ENCODE measurements around the gene KCNK6. TPM values are rescaled to one million over a fixed set of nuclear protein-coding genes. Genes with fewer than 3 reads are reported as not detected.

Gene KCNK6
- total RNA-seq, 4 donors from 2014 or later = 2.3 to 13.0 (median 4.2) TPM

GRCh38 chr19:38307597-38307996 is 12.0 kb upstream of the KCNK6 start:
- 84% methylated on average over 8 of the region's 8 CpGs for WGBS
- H3K27ac ChIP-seq (replicated peaks in 1 of 4) = no peak overlapping the region
- intact Hi-C loops (cut with DNase I) = no loop called here

DNA sequence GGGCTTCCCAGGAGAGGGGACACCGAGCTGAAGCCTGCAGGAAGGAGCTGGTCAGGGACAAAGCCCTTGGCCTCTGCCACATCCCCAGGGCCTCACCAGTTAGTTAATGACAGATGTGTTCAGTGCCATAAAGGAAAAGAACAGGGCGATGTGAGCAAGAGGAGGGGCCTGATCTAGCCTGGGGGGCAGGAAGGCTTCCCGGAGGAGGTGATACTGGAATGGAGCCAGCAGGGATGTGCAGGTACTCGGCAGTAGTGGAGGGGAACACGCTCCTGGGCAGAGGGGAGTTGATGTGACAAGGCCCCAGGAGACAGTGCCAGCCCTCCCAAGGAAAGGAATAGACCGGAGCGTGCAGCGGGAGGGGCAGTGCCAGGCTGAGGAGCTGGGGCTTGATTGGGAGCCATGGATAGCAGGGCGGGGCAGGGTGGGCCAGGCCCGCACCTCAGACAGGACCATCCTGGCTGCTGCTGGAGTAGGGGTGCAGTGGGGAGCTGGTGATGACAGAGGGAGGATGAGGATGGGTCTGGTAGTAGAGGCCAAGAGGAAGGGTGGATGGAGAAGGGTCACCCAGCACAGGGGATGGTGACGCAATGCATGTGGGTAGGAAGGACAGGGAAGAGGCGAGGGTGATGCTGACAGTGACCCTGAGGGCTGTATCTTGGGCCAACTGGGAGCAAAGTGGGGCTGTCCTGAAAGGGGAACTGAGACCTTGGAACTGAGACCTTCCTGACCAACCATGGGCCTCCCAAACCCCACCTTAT is 11.5 kb upstream of the KCNK6 start:
- WGBS = 94% methylated on average over 12 of the region's 12 CpGs
- no peaks in the 10 kb centered on the region for H3K9me3 ChIP-seq
- TF ChIP-seq EP300 (IDR thresholded peaks at IDR 0.05) (no peak), POLR2A (IDR thresholded peaks at IDR 0.05; ENCODE audit: low read depth) (no peak), POLR2AphosphoS5 (IDR thresholded peaks at IDR 0.05) (no peak), CTCF (IDR thresholded peaks at IDR 0.05) (no peak)
- no peak overlapping the region for H3K27ac ChIP-seq (replicated peaks in 1 of 4)
- DNase-seq (ENCODE audit: extremely low spot score) = no peak
- intact Hi-C loops (cut with DNase I) = no loop called here
- no peaks in the 10 kb centered on the region for H3K27me3 ChIP-seq
- H3K36me3 ChIP-seq = peaks cover 13 to 55% (median 43%) of the 10 kb centered on the region in 4 donors
- H3K4me1 ChIP-seq = peaks cover 0 to 3% (median 0%) of the 10 kb centered on the region in 4 donors
- H3K4me3 ChIP-seq = no peak overlapping the region

More at GRCh38 chr19:38307597-38307996, 12.0 kb upstream of the KCNK6 start:
- H3K27me3 ChIP-seq = no peaks in the 10 kb centered on the region
- no peak for TF ChIP-seq EP300 (IDR thresholded peaks at IDR 0.05)
- TF ChIP-seq CTCF (IDR thresholded peaks at IDR 0.05) = no peak
- no peak for TF ChIP-seq POLR2AphosphoS5 (IDR thresholded peaks at IDR 0.05)
- TF ChIP-seq POLR2A (IDR thresholded peaks at IDR 0.05; ENCODE audit: low read depth) = no peak
- H3K9me3 ChIP-seq = no peaks in the 10 kb centered on the region
- peaks cover 0 to 3% (median 0%) of the 10 kb centered on the region in 4 donors for H3K4me1 ChIP-seq
- DNase-seq (ENCODE audit: extremely low spot score) = no peak
- H3K4me3 ChIP-seq = no peak overlapping the region
- H3K36me3 ChIP-seq = peaks cover 13 to 55% (median 43%) of the 10 kb centered on the region in 4 donors

DNA sequence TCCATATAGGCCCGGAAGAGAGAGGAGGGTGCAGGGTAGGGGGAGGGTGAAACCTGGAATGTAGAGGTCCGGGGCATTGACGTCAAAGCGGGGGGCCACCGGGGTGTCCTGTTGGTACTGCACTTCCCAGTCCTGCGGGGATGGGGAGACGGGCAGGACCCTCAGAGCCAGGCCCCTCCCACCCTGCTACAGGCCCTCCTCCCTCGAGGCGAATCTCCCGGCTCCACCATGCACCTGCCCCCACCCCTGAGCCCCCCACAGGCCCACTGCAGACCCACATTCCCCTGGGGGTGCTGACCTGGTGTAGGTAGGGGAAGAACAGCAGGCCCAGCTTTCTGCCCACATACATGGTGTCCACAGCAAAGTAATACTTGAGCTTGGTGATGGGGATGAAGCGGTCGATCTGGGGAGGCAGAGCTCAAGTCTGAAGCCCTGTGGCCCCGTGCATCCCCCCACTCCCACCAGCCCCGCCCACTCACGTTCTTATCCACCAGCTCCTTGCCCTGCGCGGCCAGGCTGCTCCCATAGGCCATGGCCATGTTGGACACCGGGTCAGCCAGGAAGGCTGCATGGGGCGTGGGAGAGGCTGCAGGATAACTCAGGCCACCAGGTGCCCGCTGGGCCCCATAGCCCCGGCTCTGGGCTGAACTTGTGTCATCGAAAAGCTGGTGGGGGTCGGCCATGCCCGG is 10.6 kb upstream of the KCNK6 start:
- peaks cover 13 to 55% (median 43%) of the 10 kb centered on the region in 4 donors for H3K36me3 ChIP-seq
- DNase-seq (ENCODE audit: extremely low spot score) = no peak
- TF ChIP-seq POLR2A (IDR thresholded peaks at IDR 0.05; ENCODE audit: low read depth) = no peak
- no peak for TF ChIP-seq POLR2AphosphoS5 (IDR thresholded peaks at IDR 0.05)
- TF ChIP-seq CTCF (IDR thresholded peaks at IDR 0.05) = no peak
- no peak for TF ChIP-seq EP300 (IDR thresholded peaks at IDR 0.05)

GRCh38 chr19:38309615-38310278 is 9.9 kb upstream of the KCNK6 start:
- H3K36me3 ChIP-seq = peaks cover 13 to 50% (median 43%) of the 10 kb centered on the region in 4 donors
- peaks cover 0 to 9% (median 4%) of the 10 kb centered on the region in 4 donors for H3K4me1 ChIP-seq
- no peaks in the 10 kb centered on the region for H3K27me3 ChIP-seq
- H3K27ac ChIP-seq (replicated peaks in 1 of 4) = no peak overlapping the region
- no peaks in the 10 kb centered on the region for H3K9me3 ChIP-seq
- intact Hi-C loops (cut with DNase I) = no loop called here
- WGBS = 94% methylated on average over 3 of the region's 3 CpGs
- no peak overlapping the region for H3K4me3 ChIP-seq
- TF ChIP-seq EP300 (IDR thresholded peaks at IDR 0.05) (no peak), POLR2AphosphoS5 (IDR thresholded peaks at IDR 0.05) (no peak), CTCF (IDR thresholded peaks at IDR 0.05) (no peak), POLR2A (IDR thresholded peaks at IDR 0.05; ENCODE audit: low read depth) (no peak)
- DNase-seq (ENCODE audit: extremely low spot score) = no peak

More for the DNA sequence above, 10.6 kb upstream of the KCNK6 start:
- peaks cover 0 to 5% (median 2%) of the 10 kb centered on the region in 4 donors for H3K4me1 ChIP-seq
- no peak overlapping the region for H3K27ac ChIP-seq (replicated peaks in 1 of 4)
- no peaks in the 10 kb centered on the region for H3K9me3 ChIP-seq
- 85% methylated on average over 15 of the region's 24 CpGs for WGBS
- no peak overlapping the region for H3K4me3 ChIP-seq
- intact Hi-C loops (cut with DNase I) = no loop called here
- H3K27me3 ChIP-seq = no peaks in the 10 kb centered on the region
